Caco-2 (cell line): ENCODE results near the gene PITRM1. TPM values are rescaled to one million over a fixed set of nuclear protein-coding genes. Genes with fewer than 3 reads are reported as not detected.

Experiments
- BruUV-seq: library from RNA; stranded (reverse); fragments of 400-500 nt; replicated peaks from 2 replicates; lab custom pipeline; 2021; lab: Mats Ljungman, UMichigan
- CTCF ChIA-PET: fragments of 300-600 bp; sonication (Branson Sonifier 250); formaldehyde crosslinking; loops from one replicate; lab custom pipeline; 2022; ENCODE audit warnings: antibody characterized with exemption; lab: Charles Lee
- POLR2A ChIA-PET: fragments of 300-600 bp; sonication (Branson Sonifier 250); formaldehyde crosslinking; loops from one replicate; lab custom pipeline; 2022; ENCODE audit warnings: antibody characterized with exemption; lab: Charles Lee
- DNase-seq, 2 experiments: peaks; one replicate each; pipeline versions ENCODE4 v3.0.0 to v3.0.0-alpha.2; 2020 to 2022
- H3K27me3 ChIP-seq: replicated peaks from 2 replicates; pipeline ENCODE4 v1.6.0; 2011; ENCODE audit warnings: low read length; ENCODE audit not compliant: control insufficient read depth, insufficient read depth
- H3K36me3 ChIP-seq: 2 replicates; pipeline ENCODE4 v1.5.1; 2011; ENCODE audit warnings: low read length; ENCODE audit not compliant: control insufficient read depth, insufficient read depth
- H3K4me1 ChIP-seq: fragments of 250-450 bp; sonication (Bioruptor Pico); 2 replicates; pipeline ENCODE4 v1.5.1; 2020; ENCODE audit warnings: mild to moderate bottlenecking
- H3K4me3 ChIP-seq: 2 replicates; pipeline ENCODE4 v1.5.1; 2011; ENCODE audit warnings: low read depth, mild to moderate bottlenecking, control low read depth, low read length
- H3K9me3 ChIP-seq: fragments of 250-450 bp; sonication (Bioruptor Pico); 2 replicates; pipeline ENCODE4 v1.5.1; 2020; ENCODE audit warnings: mild to moderate bottlenecking, moderate library complexity
- H3K27ac Mint-ChIP-seq: one replicate; pipeline ENCODE4 v1.8.0; 2022; ENCODE audit warnings: mixed read lengths; ENCODE audit not compliant: unreplicated experiment
- H3K27me3 Mint-ChIP-seq: one replicate; pipeline ENCODE4 v1.8.0; 2022; ENCODE audit warnings: mixed read lengths; ENCODE audit not compliant: insufficient read depth, unreplicated experiment
- H3K36me3 Mint-ChIP-seq: one replicate; pipeline ENCODE4 v1.8.0; 2022; ENCODE audit warnings: mild to moderate bottlenecking, mixed read lengths; ENCODE audit not compliant: insufficient read depth, unreplicated experiment
- H3K4me1 Mint-ChIP-seq: one replicate; pipeline ENCODE4 v1.8.0; 2022; ENCODE audit warnings: low read depth, mixed read lengths; ENCODE audit not compliant: unreplicated experiment
- H3K4me3 Mint-ChIP-seq: one replicate; pipeline ENCODE4 v1.8.0; 2022; ENCODE audit warnings: mild to moderate bottlenecking, moderate library complexity, mixed read lengths; ENCODE audit not compliant: unreplicated experiment
- H3K9me3 Mint-ChIP-seq: one replicate; pipeline ENCODE4 v1.8.0; 2022; ENCODE audit warnings: mixed read lengths; ENCODE audit not compliant: unreplicated experiment
- CTCF ChIP-seq, 2 experiments: fragments of 200-600 bp in 1 of 2; IDR thresholded peaks; 1 replicate in 1 of 2; 2 replicates in 1 of 2; pipeline versions ENCODE4 v1.5.1 to v1.8.0; 2011 to 2022; ENCODE audit warnings: antibody characterized with exemption in 1 of 2, control low read depth in 1 of 2, inconsistent platforms in 1 of 2, low read depth in 1 of 2, low read length in 1 of 2, mild to moderate bottlenecking in 1 of 2, moderate library complexity in 1 of 2; ENCODE audit not compliant: insufficient read depth in 1 of 2, severe bottlenecking in 1 of 2, unreplicated experiment in 1 of 2
- intact Hi-C: fragments of 100-400 bp; cut with micrococcal nuclease; formaldehyde crosslinking; loops from one replicate; pipeline ENCODE4 v1.10.0; 2022; ENCODE audit not compliant: unreplicated experiment
- total RNA-seq: library from RNA; stranded (reverse); gene quantifications from 2 replicates; pipeline ENCODE4 v1.2.3, GENCODE V29; 2022

The PITRM1 gene
- total RNA-seq, 1 experiment from 2014 or later: 80.5 TPM

DNA sequence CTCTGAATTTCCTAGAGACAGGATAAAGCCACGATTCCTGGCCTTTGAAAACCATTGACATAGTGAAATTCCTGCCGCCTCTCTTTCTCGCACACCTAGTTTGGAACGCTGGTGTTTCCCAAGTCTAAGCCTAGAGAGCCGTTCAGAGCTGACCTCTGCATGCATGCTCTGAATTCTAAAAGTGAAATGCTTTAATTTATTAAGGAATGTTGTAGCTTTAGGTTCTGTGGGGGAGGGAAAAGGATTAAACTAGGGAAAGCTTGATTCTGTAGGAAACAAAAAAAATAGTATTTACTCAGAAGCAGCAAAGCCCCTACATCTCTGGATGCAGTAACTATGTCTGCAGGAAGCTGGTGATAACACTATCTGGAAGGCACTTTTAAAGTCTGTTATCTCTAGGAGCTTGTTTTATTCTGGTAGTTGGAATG is 78.0 kb downstream of the PITRM1 start:
- peaks cover 83% of the 10 kb centered on the region for H3K4me1 ChIP-seq
- peak overlapping the region; percentile 63 for H3K4me3 Mint-ChIP-seq
- intact Hi-C loops: loop anchor here (1.0 to 2.0 kb wide), 4 partner anchors 14 to 40 kb away; no protein-coding TSS in a partner anchor

DNA sequence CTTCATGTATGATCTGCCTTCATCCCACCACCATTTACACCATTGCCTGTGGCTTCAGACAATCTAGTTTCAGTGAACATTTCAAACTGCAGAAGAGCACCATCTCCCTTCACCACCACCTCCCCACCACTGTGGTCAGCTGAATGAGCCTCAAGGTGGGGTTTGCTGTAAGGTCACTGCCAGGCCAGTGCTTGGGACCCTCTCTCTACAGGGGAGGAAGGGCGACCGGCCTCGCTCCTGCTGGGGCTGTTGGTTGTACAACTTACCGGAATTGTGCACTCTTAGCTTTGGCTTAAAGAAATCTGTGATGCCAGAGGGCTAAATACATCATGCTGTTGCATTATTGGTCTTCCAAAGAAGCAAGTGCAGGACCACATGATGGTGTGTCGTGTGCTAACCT is 78.6 kb downstream of the PITRM1 start:
- ChIA-PET CTCF (no interaction called here), POLR2A (interaction anchor here (1.1 to 2.1 kb wide), 2 partner anchors 23 to 79 kb away, joined by 5 to 14 read pairs; partner anchors contain the start of gene PITRM1)
- Histone ChIP-seq H3K9me3 (no peaks in the 10 kb centered on the region), H3K27me3 (no peaks in the 10 kb centered on the region), H3K4me1 (peaks cover 80% of the 10 kb centered on the region), H3K36me3 (peaks cover 2% of the 10 kb centered on the region; the same call in 1 of the 2 replicates), H3K4me3 (no peak overlapping the region)
- no TSS peak for BruUV-seq
- intact Hi-C loops: loop anchor here (1.0 to 2.0 kb wide), 2 partner anchors 13 to 40 kb away; no protein-coding TSS in a partner anchor
- H3K27ac Mint-ChIP-seq: peak overlapping the region; percentile 96
- H3K4me1 Mint-ChIP-seq: peaks cover 60% of the 10 kb centered on the region
- TF ChIP-seq CTCF (IDR thresholded peaks at IDR 0.05; ENCODE audit: insufficient read depth in 1 of 2, low read depth in 1 of 2, low read length in 1 of 2, severe bottlenecking in 1 of 2, unreplicated experiment in 1 of 2): no peak
- peak overlapping the region; percentile 63 for H3K4me3 Mint-ChIP-seq
- no peak for DNase-seq
- no peaks in the 10 kb centered on the region for H3K9me3 Mint-ChIP-seq
- H3K27me3 Mint-ChIP-seq: no peaks in the 10 kb centered on the region
- peaks cover 84% of the 10 kb centered on the region for H3K36me3 Mint-ChIP-seq

More for the DNA sequence above, 78.0 kb downstream of the PITRM1 start:
- H3K9me3 ChIP-seq: no peaks in the 10 kb centered on the region
- BruUV-seq: no TSS peak
- no peak overlapping the region for H3K4me3 ChIP-seq
- peaks cover 2% of the 10 kb centered on the region; the same call in 1 of the 2 replicates for H3K36me3 ChIP-seq
- Mint-ChIP-seq H3K9me3 (no peaks in the 10 kb centered on the region), H3K4me1 (peaks cover 60% of the 10 kb centered on the region), H3K36me3 (peaks cover 84% of the 10 kb centered on the region), H3K27ac (peak overlapping the region; percentile 96), H3K27me3 (no peaks in the 10 kb centered on the region)
- peak; percentile 61 to 68 for DNase-seq
- ChIA-PET CTCF (interaction anchor here (0.5 to 1.1 kb wide), 3 partner anchors 15 to 26 kb away, joined by 3 to 7 read pairs (median 3); no protein-coding TSS in a partner anchor), POLR2A (interaction anchor here (0.6 to 2.1 kb wide), 4 partner anchors 24 to 99 kb away, joined by 3 to 14 read pairs (median 6); partner anchors contain the start of gene PITRM1)
- no peak for TF ChIP-seq CTCF (IDR thresholded peaks at IDR 0.05; ENCODE audit: insufficient read depth in 1 of 2, low read depth in 1 of 2, low read length in 1 of 2, severe bottlenecking in 1 of 2, unreplicated experiment in 1 of 2)
- no peaks in the 10 kb centered on the region for H3K27me3 ChIP-seq

DNA sequence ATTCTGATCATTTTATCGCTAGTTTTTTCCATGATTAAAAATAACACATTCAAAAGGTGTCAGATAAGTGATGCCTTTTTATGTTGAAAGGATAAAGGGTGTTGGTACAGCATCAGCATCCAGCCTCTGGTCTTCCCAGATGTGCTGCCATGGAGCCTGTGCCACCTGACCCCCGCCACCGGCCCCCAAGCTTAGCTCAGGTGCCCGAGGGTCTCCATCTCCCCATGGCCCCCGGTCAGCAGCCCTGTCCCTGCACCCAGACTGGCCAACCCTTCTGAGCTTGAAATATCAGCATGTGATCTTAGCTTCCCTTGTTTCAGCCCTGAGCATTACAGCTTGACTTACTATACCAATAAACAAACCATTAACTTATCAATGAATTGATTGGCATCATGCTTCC is 80.7 kb downstream of the PITRM1 start:
- BruUV-seq: no TSS peak
- H3K27me3 Mint-ChIP-seq: no peaks in the 10 kb centered on the region
- Histone ChIP-seq H3K4me3 (no peak overlapping the region), H3K36me3 (no peaks in the 10 kb centered on the region; the same call in 1 of the 2 replicates), H3K9me3 (no peaks in the 10 kb centered on the region), H3K4me1 (peaks cover 76% of the 10 kb centered on the region), H3K27me3 (no peaks in the 10 kb centered on the region)
- no peaks in the 10 kb centered on the region for H3K9me3 Mint-ChIP-seq
- H3K4me1 Mint-ChIP-seq: peaks cover 54% of the 10 kb centered on the region
- POLR2A ChIA-PET: interaction anchor here (0.6 to 0.9 kb wide), 3 partner anchors 24 to 1037 kb away, joined by 4 to 6 read pairs (median 4); partner anchors contain the start of gene PITRM1
- no peak for DNase-seq
- CTCF ChIA-PET: interaction anchor here (1.2 kb wide), 1 partner anchor 81 kb away, joined by 3 read pairs; the partner anchor contains the start of gene PITRM1
- H3K27ac Mint-ChIP-seq: peak overlapping the region; percentile 96
- intact Hi-C loops: loop anchor here (1.0 kb wide), 1 partner anchor 81 kb away; no protein-coding TSS in a partner anchor
- no peak for TF ChIP-seq CTCF (IDR thresholded peaks at IDR 0.05; ENCODE audit: insufficient read depth in 1 of 2, low read depth in 1 of 2, low read length in 1 of 2, severe bottlenecking in 1 of 2, unreplicated experiment in 1 of 2)
- peaks cover 78% of the 10 kb centered on the region for H3K36me3 Mint-ChIP-seq
- peak overlapping the region; percentile 8 for H3K4me3 Mint-ChIP-seq
